Measurements from ENCODE around the gene PDZRN4. TPM values are rescaled to one million over a fixed set of nuclear protein-coding genes. Genes with fewer than 3 reads are reported as not detected.
A peak's percentile ranks its signal among the peaks of the same experiment; 100 is the strongest.

The PDZRN4 gene
- total RNA-seq, 1 donor: not detected

GRCh38 chr12:41365653-41366171 lies 177.6 kb downstream of the PDZRN4 start:
- no peak for DNase-seq (ENCODE audit: low read depth)
- H3K4me3 ChIP-seq (ENCODE audit: low read depth, low read length): no peak overlapping the region
- TF ChIP-seq CTCF (IDR thresholded peaks at IDR 0.05; ENCODE audit: insufficient read depth, low read depth, low read length): no peak

- DNase-seq (ENCODE audit: low read depth): peak; percentile 2
- no peak overlapping the region for H3K4me3 ChIP-seq (ENCODE audit: low read depth, low read length)
Measured at GRCh38 chr12:41367726-41368405, 179.7 kb downstream of the PDZRN4 start.

GRCh38 chr12:41380878-41381277 lies 192.8 kb downstream of the PDZRN4 start:
- H3K4me3 ChIP-seq (ENCODE audit: low read depth, low read length): no peak overlapping the region
- DNase-seq (ENCODE audit: low read depth): no peak
- no peak for TF ChIP-seq CTCF (IDR thresholded peaks at IDR 0.05; ENCODE audit: insufficient read depth, low read depth, low read length)

More at GRCh38 chr12:41367726-41368405, 179.7 kb downstream of the PDZRN4 start:
- TF ChIP-seq CTCF (IDR thresholded peaks at IDR 0.05; ENCODE audit: insufficient read depth, low read depth, low read length): peak; percentile 41

- TF ChIP-seq CTCF (IDR thresholded peaks at IDR 0.05; ENCODE audit: insufficient read depth, low read depth, low read length): no peak
- DNase-seq (ENCODE audit: low read depth): no peak
- no peak overlapping the region for H3K4me3 ChIP-seq (ENCODE audit: low read depth, low read length)
Measured at GRCh38 chr12:41402801-41403200, 214.7 kb downstream of the PDZRN4 start.

- no peak overlapping the region for H3K4me3 ChIP-seq (ENCODE audit: low read depth, low read length)
- DNase-seq (ENCODE audit: low read depth): no peak
- no peak for TF ChIP-seq CTCF (IDR thresholded peaks at IDR 0.05; ENCODE audit: insufficient read depth, low read depth, low read length)
Measured at GRCh38 chr12:41407232-41407799, 219.2 kb downstream of the PDZRN4 start.

GRCh38 chr12:41409628-41410027 lies 221.5 kb downstream of the PDZRN4 start:
- DNase-seq (ENCODE audit: low read depth): no peak
- TF ChIP-seq CTCF (IDR thresholded peaks at IDR 0.05; ENCODE audit: insufficient read depth, low read depth, low read length): no peak
- no peak overlapping the region for H3K4me3 ChIP-seq (ENCODE audit: low read depth, low read length)

Measured in fibroblast of villous mesenchyme (primary cell).